HEK293 (cell line): ENCODE measurements around the gene GMIP.

Source experiments
- KLF16 ChIP-seq: fragments of 450-650 bp; formaldehyde crosslinking; IDR thresholded peaks from 2 replicates; pipeline ENCODE4 v1.5.1; 2017; ENCODE audit warnings: missing biosample characterization, missing genetic modification characterization
- PRDM1 ChIP-seq: fragments of 450-650 bp; formaldehyde crosslinking; IDR thresholded peaks from 2 replicates; pipeline ENCODE4; 2016; ENCODE audit warnings: missing biosample characterization, missing genetic modification characterization
- SALL2 ChIP-seq: fragments of 450-650 bp; formaldehyde crosslinking; IDR thresholded peaks from 2 replicates; pipeline ENCODE4 v1.5.0; 2017; ENCODE audit warnings: missing biosample characterization, mild to moderate bottlenecking, missing genetic modification characterization, borderline replicate concordance
- SP2 ChIP-seq: fragments of 450-650 bp; formaldehyde crosslinking; IDR thresholded peaks from 2 replicates; pipeline ENCODE4 v1.5.1; 2016; ENCODE audit warnings: missing biosample characterization, missing genetic modification characterization
- ZNF169 ChIP-seq: fragments of 450-650 bp; formaldehyde crosslinking; IDR thresholded peaks from 2 replicates; pipeline ENCODE4 v1.5.1; 2016; ENCODE audit warnings: missing biosample characterization, missing genetic modification characterization
- ZNF174 ChIP-seq: fragments of 450-650 bp; formaldehyde crosslinking; IDR thresholded peaks from 2 replicates; pipeline ENCODE4 v1.5.0; 2017; ENCODE audit warnings: missing biosample characterization, mild to moderate bottlenecking, missing genetic modification characterization
- ZNF544 ChIP-seq: fragments of 450-650 bp; formaldehyde crosslinking; IDR thresholded peaks from 2 replicates; pipeline ENCODE4 v1.5.0; 2017; ENCODE audit warnings: missing biosample characterization, missing genetic modification characterization
- ZNF571 ChIP-seq: fragments of 450-650 bp; formaldehyde crosslinking; IDR thresholded peaks from 2 replicates; pipeline ENCODE4 v1.5.0; 2017; ENCODE audit warnings: missing biosample characterization, missing genetic modification characterization
- ZNF623 ChIP-seq: fragments of 450-650 bp; formaldehyde crosslinking; IDR thresholded peaks from 2 replicates; pipeline ENCODE4 v1.5.1; 2016; ENCODE audit warnings: missing biosample characterization, missing genetic modification characterization
- ZNF658 ChIP-seq: fragments of 450-650 bp; formaldehyde crosslinking; IDR thresholded peaks from 2 replicates; pipeline ENCODE4; 2016; ENCODE audit warnings: missing biosample characterization, missing genetic modification characterization
- ZNF677 ChIP-seq: fragments of 450-650 bp; IDR thresholded peaks from 2 replicates; pipeline ENCODE4 v1.5.0; 2018; ENCODE audit warnings: missing biosample characterization, mild to moderate bottlenecking, missing genetic modification characterization, moderate library complexity
- ZNF701 ChIP-seq: fragments of 450-650 bp; formaldehyde crosslinking; IDR thresholded peaks from 2 replicates; pipeline ENCODE4 v1.5.1; 2016; ENCODE audit warnings: missing biosample characterization, missing genetic modification characterization
- ZNF776 ChIP-seq: fragments of 450-650 bp; formaldehyde crosslinking; IDR thresholded peaks from 2 replicates; pipeline ENCODE4 v1.5.0; 2017; ENCODE audit warnings: missing biosample characterization, missing genetic modification characterization, borderline replicate concordance
- ZSCAN16 ChIP-seq: fragments of 450-650 bp; formaldehyde crosslinking; IDR thresholded peaks from 2 replicates; pipeline ENCODE4 v1.5.1; 2016; ENCODE audit warnings: missing biosample characterization, missing genetic modification characterization
- TF ChIP-seq, protein P1 (sequence below): fragments of 450-650 bp; formaldehyde crosslinking; IDR thresholded peaks from 2 replicates; pipeline ENCODE4 v1.5.1; 2016; ENCODE audit warnings: missing biosample characterization, missing genetic modification characterization
- TF ChIP-seq, protein P2 (sequence below): fragments of 450-650 bp; formaldehyde crosslinking; IDR thresholded peaks from 2 replicates; pipeline ENCODE4 v1.5.1; 2016; ENCODE audit warnings: missing biosample characterization, missing genetic modification characterization
- TF ChIP-seq, protein P3 (sequence below): fragments of 450-650 bp; formaldehyde crosslinking; IDR thresholded peaks from 2 replicates; pipeline ENCODE4 v1.5.1; 2016; ENCODE audit warnings: missing biosample characterization, missing genetic modification characterization, borderline replicate concordance
- TF ChIP-seq, protein P4 (sequence below): fragments of 450-650 bp; formaldehyde crosslinking; IDR thresholded peaks from 2 replicates; pipeline ENCODE4 v1.5.1; 2016; ENCODE audit warnings: missing biosample characterization, missing genetic modification characterization
- TF ChIP-seq, protein P5 (sequence below): fragments of 450-650 bp; formaldehyde crosslinking; IDR thresholded peaks from 2 replicates; pipeline ENCODE4 v1.5.1; 2016; ENCODE audit warnings: missing biosample characterization, missing genetic modification characterization
- TF ChIP-seq, protein P6 (sequence below): fragments of 450-650 bp; formaldehyde crosslinking; IDR thresholded peaks from 2 replicates; pipeline ENCODE4 v1.5.1; 2016; ENCODE audit warnings: missing biosample characterization, missing genetic modification characterization

GMIP gene

DNA sequence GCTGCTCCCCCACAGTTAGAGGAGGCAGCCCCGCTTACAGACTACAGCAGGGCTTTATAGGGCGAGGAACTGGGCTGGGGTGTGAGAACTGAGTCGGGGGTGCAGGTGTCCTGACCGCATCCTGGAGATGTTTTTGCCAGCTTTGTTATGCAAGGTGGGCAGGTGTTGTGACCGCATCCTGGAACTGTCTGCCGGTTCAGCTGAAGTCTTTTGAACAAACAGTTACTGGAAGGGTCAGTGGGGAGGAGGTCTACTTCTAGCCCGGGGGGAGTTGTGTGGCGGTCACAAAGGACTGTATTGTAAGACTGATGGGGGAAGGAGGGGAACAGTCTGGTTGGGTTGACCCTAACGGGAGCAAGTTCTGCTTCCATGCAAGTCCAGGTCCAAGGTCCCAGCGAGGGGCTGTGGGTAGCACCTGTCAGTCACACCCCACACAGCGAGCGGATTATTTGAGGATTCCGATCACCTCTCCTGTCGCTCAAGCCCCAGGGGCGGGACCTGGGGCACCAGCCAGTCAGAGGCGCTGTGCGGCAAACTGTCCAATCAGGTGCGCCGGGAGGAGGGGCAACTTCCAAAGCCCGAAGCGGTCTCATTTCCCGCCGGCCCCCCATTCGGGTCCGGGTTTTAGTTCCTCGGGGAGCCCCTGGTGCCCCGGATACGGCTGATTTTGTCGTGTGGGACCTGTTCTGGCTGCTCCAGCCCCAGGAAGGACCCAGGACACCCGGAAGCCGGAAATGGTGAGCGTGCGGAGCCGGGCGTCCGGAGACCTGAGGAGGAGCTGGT is 25.0 kb upstream of the GMIP start, which contains the start of gene ZNF101 (continued):
- TF ChIP-seq, protein P1, sequence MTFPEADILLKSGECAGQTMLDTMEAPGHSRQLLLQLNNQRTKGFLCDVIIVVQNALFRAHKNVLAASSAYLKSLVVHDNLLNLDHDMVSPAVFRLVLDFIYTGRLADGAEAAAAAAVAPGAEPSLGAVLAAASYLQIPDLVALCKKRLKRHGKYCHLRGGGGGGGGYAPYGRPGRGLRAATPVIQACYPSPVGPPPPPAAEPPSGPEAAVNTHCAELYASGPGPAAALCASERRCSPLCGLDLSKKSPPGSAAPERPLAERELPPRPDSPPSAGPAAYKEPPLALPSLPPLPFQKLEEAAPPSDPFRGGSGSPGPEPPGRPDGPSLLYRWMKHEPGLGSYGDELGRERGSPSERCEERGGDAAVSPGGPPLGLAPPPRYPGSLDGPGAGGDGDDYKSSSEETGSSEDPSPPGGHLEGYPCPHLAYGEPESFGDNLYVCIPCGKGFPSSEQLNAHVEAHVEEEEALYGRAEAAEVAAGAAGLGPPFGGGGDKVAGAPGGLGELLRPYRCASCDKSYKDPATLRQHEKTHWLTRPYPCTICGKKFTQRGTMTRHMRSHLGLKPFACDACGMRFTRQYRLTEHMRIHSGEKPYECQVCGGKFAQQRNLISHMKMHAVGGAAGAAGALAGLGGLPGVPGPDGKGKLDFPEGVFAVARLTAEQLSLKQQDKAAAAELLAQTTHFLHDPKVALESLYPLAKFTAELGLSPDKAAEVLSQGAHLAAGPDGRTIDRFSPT (tag by site-specific recombination) = no peak
- TF ChIP-seq ZNF701 (tag by site-specific recombination) (no peak), SALL2 (tag by site-specific recombination) (no peak), ZNF623 (tag by site-specific recombination) (no peak), SP2 (tag by site-specific recombination) (peak; percentile 90), ZNF169 (no peak), ZSCAN16 (tag by site-specific recombination) (no peak), ZNF658 (no peak), ZNF776 (no peak), ZNF677 (tag by site-specific recombination) (no peak), ZNF174 (no peak), ZNF571 (no peak), ZNF544 (tag by site-specific recombination) (no peak), PRDM1 (tag by site-specific recombination) (no peak), KLF16 (no peak)
- TF ChIP-seq, protein P2, sequence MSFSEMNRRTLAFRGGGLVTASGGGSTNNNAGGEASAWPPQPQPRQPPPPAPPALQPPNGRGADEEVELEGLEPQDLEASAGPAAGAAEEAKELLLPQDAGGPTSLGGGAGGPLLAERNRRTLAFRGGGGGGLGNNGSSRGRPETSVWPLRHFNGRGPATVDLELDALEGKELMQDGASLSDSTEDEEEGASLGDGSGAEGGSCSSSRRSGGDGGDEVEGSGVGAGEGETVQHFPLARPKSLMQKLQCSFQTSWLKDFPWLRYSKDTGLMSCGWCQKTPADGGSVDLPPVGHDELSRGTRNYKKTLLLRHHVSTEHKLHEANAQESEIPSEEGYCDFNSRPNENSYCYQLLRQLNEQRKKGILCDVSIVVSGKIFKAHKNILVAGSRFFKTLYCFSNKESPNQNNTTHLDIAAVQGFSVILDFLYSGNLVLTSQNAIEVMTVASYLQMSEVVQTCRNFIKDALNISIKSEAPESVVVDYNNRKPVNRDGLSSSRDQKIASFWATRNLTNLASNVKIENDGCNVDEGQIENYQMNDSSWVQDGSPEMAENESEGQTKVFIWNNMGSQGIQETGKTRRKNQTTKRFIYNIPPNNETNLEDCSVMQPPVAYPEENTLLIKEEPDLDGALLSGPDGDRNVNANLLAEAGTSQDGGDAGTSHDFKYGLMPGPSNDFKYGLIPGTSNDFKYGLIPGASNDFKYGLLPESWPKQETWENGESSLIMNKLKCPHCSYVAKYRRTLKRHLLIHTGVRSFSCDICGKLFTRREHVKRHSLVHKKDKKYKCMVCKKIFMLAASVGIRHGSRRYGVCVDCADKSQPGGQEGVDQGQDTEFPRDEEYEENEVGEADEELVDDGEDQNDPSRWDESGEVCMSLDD = peak; percentile 52
- TF ChIP-seq, protein P3, sequence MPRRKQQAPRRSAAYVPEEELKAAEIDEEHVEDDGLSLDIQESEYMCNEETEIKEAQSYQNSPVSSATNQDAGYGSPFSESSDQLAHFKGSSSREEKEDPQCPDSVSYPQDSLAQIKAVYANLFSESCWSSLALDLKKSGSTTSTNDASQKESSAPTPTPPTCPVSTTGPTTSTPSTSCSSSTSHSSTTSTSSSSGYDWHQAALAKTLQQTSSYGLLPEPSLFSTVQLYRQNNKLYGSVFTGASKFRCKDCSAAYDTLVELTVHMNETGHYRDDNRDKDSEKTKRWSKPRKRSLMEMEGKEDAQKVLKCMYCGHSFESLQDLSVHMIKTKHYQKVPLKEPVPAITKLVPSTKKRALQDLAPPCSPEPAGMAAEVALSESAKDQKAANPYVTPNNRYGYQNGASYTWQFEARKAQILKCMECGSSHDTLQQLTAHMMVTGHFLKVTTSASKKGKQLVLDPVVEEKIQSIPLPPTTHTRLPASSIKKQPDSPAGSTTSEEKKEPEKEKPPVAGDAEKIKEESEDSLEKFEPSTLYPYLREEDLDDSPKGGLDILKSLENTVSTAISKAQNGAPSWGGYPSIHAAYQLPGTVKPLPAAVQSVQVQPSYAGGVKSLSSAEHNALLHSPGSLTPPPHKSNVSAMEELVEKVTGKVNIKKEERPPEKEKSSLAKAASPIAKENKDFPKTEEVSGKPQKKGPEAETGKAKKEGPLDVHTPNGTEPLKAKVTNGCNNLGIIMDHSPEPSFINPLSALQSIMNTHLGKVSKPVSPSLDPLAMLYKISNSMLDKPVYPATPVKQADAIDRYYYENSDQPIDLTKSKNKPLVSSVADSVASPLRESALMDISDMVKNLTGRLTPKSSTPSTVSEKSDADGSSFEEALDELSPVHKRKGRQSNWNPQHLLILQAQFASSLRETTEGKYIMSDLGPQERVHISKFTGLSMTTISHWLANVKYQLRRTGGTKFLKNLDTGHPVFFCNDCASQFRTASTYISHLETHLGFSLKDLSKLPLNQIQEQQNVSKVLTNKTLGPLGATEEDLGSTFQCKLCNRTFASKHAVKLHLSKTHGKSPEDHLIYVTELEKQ (tag by site-specific recombination) = 0 out of 2 replicates have a peak, but pooled peaks have one; percentile 39
- TF ChIP-seq, protein P4, sequence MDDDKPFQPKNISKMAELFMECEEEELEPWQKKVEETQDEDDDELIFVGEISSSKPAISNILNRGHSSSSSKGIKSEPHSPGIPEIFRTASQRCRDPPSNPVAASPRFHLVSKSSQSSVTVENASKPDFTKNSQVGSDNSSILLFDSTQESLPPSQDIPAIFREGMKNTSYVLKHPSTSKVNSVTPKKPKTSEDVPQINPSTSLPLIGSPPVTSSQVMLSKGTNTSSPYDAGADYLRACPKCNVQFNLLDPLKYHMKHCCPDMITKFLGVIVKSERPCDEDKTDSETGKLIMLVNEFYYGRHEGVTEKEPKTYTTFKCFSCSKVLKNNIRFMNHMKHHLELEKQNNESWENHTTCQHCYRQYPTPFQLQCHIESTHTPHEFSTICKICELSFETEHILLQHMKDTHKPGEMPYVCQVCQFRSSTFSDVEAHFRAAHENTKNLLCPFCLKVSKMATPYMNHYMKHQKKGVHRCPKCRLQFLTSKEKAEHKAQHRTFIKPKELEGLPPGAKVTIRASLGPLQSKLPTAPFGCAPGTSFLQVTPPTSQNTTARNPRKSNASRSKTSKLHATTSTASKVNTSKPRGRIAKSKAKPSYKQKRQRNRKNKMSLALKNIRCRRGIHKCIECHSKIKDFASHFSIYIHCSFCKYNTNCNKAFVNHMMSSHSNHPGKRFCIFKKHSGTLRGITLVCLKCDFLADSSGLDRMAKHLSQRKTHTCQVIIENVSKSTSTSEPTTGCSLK (tag by site-specific recombination) = no peak
- TF ChIP-seq, protein P5, sequence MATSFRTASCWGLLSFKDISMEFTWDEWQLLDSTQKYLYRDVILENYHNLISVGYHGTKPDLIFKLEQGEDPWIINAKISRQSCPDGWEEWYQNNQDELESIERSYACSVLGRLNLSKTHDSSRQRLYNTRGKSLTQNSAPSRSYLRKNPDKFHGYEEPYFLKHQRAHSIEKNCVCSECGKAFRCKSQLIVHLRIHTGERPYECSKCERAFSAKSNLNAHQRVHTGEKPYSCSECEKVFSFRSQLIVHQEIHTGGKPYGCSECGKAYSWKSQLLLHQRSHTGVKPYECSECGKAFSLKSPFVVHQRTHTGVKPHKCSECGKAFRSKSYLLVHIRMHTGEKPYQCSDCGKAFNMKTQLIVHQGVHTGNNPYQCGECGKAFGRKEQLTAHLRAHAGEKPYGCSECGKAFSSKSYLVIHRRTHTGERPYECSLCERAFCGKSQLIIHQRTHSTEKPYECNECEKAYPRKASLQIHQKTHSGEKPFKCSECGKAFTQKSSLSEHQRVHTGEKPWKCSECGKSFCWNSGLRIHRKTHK = no peak
- TF ChIP-seq, protein P6, sequence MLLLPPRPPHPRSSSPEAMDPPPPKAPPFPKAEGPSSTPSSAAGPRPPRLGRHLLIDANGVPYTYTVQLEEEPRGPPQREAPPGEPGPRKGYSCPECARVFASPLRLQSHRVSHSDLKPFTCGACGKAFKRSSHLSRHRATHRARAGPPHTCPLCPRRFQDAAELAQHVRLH (tag by site-specific recombination) = no peak
